ENCODE results near the gene DAAM2.

DAAM2 gene

DNA sequence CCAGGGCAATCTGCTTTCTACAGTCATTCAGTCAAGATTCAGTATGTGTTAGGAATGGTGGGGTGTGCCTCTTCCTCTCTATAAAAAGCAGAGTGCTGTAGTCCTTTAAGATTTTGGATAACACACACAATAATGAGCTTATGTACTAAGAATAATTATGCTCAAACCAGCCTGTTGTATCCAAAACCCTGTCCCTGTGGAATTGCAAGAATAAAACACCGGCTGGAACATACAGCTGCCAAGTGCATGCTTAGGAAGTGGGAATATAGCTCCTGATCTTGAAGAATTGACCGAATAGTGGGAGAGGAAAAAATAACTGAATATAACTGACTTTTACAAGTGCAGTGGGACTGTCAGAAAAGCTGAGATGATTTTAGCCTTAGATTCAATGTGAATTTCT lies 143.1 kb downstream of the DAAM2 start:
- DNase-seq, result no peak

DNA sequence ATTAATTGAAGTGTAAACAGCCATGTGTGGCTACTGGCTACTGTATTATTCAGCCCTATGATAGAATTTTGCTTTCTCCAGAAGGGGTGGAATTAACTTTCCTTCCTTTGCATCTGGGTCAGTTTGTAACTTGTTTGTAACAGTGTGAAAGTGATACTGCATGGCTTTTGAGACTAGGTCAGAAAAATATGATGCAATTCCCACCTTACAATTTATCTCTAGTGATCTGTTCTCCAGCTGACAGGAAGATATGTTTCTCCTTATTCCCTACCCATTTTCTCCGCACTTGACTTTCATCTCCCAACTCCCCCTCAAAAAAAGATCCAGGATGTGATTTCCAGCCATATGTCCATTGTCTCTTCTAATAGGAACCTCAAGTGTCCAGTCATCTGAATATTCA lies 144.7 kb downstream of the DAAM2 start:
- no peak for DNase-seq

DNA sequence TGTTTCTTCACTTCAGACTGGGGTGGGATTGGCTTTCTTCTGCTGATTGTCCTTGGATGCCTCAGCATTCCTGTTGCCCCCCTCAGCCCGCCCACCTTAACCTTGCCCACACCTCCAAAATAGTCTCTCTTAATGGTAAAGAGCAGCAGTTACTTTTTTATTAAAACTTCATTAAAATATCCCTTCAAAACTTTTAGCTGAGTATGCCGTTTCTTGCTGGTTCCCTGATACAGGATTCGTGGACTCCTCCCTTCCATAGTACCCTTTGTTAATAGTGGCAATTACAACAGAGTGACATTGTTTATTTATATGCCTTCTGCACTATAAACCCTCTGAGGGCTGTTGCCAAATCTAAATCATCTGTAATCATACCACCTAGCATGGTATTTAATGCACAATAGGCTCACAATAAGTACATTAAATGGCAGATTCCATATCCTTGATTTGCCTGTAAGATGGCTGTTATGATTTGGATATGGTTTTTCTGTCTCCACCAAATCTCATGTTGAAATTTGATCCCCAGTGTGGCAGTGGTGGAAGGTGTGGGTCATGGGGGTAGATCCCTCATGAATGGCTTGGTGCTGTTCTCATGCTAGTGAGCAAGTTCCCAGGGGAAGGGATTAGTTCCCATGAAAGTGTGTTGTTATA lies 145.6 kb downstream of the DAAM2 start:
- no peak for DNase-seq

DNA sequence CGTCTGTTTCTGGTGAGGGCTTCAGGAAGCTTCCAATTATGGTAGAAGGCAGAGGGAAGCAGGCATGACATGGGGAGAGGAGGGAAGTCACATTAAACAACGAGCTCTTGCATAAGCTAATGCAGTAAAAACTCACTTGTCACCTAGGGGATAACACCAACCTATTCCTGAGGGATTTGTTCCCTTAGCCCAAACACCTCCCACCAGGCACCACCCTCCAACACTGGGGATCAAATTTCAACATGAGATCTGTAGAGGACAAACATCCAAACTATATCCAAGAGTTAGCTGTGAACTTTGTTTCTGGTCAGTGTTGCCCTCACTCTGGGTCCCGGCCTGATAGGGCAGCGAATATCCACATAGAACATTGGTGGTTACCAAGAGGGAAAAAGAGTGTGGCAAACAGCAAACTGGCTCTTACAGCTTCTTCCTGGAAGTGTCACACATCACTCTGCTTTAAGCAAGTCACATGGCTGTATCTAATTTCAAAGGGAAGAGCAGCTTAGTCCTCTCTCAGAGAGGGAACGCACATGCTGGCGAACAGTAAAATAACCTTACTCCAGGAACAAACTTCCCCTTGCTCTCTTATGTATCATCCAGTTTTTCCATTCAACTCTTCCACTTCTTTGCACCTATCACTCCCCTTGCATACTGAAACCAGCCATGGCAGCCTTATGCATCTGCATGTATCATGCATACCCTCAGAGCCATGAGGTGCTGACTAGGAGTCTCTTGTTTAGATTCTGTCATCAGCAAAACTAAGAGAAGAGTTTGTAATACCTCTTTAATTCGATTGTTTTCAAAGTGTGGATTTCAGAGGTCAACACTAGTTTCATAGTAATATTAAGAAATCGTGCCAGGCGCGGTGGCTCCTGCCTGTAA lies 146.8 kb downstream of the DAAM2 start:
- DNase-seq, result no peak

DNA sequence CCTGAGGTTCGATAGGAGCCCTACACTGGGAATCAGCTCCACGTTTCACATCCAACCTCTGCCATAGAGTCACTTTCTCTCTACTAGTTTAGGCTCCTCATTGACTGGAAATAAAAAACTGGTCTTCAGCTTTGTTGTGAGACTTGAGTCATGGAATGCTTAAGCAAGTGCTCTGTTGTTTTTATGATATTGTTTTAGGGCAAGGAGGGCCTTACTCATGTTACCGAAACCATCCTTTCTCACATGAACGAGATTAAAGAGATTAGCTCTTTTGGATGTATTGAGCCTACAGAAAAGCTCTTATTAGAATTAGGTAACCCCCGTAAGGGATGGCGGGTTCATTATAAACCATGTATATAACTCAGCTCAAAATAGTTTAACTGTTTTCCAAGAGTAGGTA lies 149.0 kb downstream of the DAAM2 start:
- no peak for DNase-seq

DNA sequence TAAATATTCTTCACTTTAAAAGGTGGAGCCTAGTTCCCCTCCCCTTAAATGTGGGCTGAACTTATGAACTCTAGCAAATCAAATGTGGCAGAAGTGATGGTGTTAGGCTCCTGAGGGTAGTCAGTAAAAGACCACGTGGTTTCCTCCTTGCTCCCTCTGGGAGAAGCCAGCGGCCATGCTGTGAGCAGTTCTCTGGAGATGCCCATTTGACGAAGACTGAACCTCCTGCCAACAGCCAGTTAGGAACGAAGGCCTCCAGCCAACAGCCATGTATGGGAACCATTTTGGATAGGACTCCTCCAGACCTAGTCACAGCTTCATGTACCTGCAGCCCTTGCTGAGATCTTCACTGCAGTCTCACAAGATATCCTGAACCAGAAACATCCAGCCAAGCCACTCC lies 149.6 kb downstream of the DAAM2 start:
- DNase-seq, result no peak

DNA sequence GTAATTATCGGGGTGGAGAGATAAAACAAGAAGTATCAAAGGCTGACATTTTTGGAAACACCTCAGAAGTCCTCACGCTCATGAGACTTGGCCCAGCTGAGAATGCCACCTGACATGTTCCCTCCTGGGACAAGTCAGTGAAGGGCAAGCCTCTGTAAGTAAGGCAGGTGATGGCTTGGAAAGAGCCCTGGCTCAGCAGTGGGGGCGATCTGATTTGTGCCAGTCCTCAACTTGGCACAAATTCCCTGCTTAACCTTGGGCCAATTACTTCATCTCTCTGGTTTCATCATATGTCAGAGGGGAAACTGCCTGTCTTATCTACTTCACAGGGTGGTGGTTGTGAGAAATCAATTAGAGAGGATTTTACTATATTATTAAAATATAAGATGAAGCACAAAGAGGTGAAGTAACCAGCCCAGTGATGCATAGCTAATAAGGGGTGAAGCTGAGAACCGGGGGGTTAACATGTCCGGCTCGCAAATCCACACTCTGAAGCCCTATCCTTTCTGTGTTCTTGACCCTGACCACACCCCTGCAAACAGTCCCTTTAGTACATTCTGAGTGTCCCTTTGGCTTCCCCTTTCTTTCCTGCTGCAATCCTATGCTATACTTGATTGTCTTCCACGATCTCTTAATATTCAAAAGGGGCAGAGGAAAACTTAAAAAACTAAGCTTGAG lies 150.9 kb downstream of the DAAM2 start:
- no peak for DNase-seq

DNA sequence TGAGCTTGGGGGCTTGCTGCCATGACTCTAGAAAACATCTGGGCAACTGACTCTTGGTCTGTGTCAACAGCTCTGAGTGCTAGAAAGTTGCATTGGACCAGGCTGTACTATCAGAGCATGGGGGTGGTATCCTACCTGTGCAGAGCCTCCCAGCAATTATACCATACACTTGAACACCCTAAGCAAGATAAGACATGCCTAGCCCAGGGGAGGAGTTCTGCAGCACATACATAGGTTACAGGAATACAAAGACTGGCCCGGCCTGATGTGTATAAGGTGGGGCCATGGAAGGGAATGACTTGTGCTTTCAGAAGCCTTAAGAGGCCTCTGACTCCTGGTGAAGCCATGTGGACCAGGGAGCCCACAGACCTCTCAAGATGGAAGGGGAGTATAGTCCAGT lies 153.4 kb downstream of the DAAM2 start:
- no peak for DNase-seq

DNA sequence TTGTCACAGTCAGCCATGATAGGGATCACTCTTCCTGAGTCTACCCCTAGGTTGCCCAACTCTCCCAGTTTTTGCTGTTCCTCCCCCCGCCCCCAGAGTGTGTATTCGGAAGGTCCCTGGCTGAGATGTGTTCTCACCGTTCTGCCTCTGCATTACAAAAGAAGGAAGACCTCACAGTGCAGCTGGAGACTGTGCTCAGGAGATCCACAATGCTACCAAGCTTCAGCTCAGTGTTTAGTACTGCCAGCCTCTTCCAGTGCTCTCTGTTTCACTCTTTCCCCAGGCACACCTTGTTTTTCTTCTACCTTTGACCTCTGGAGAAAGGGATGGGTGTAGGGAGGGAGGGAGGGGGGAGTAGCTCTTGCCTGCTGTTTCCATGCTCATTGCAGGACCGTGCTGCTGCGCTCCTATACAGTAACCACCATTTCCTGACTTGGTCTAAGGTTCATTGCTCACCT lies 155.5 kb downstream of the DAAM2 start:
- DNase-seq, result no peak

DNA sequence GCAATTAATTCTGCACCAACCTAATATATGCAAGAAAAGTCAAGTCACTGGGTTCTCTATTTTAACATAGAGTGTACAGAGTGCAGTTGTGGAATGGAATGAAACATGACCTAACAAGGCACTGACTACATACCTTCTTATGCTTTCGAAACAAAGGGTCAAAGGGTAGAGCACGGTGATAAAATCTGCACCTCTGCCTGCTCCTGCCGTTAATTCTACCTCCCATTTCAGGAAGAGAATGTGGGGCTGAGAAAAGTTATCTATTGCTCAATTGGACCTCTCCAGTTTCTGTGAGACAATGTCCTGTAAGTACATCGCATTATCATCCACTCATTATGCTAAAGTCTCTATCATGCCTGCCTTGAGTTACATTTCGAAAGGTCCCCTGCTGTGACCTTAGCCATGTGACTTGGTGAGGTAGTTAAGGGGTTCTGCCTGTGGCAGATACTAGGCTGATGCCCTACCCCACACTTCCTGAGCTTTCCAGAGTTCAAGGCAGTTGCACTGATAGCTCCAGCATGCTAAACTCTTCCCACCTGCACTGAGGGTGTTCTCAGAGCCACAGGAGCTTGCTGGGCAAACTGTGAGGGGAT lies 156.1 kb downstream of the DAAM2 start:
- no peak for DNase-seq

DNA sequence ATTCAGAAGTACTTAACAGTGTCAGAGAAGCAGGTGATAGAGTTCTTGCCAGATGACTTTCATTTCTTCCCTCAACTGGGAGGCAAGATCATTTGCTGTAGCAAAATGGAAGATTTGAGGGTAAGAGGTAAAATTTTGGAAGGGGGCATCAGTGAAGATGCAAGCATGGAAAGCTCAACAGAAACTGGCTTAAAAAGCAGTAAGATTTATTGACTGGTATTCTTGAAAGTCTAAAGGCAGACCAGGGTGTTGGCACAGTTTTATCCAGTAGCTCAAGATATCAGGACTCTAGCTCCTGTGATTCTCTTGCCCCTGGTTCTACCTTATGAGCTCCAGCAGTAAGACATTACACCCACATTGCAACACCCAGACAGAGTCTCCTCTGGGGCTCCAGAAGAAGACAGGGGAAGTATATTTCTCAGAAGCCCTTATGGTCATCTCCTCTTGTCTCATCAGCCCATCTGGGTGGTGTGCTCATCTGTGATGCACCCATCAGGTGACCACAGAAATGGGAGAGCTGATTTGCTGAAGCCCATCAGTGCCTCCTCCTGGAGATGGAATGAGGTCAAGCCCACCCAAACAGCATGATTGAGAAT lies 158.0 kb downstream of the DAAM2 start:
- DNase-seq, result no peak

DNA sequence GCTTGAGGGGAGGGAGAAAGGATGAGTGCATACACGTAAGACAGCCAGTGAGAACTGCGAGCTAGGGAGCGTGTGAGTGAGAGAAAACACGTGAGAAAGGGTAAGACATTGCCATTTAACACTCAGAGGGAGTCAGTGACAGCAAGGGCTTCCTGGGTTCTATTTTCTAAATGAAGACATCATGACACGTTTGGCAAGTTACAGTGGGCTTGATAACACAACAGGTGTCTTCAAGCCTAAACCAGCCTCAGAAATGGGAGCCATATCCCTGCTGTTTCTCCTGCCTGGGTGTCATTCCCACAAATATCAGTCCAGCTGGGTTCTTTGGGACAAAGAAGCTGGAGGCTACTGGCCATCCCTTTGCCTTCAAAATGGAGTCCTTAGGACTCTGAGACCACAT lies 159.0 kb downstream of the DAAM2 start:
- DNase-seq, result no peak

DNA sequence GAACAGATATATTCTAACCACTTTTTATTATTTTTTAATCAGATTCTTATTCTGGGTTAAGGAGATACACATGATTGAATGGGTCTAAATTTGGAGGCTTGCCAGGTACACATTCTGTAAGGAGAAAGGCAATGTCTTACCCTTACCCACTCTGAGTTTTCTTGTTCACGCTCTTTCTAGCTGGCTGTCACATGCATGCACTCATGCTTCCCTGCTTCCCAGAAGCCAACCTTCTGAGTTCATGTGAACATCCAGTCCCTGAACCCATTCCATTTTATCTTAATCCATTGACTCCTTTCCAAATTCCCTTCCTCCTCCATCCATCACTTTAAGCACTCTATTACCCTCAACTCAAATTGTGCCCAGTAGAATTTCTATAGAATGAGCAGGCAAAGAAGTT lies 159.5 kb downstream of the DAAM2 start:
- DNase-seq, result no peak

DNA sequence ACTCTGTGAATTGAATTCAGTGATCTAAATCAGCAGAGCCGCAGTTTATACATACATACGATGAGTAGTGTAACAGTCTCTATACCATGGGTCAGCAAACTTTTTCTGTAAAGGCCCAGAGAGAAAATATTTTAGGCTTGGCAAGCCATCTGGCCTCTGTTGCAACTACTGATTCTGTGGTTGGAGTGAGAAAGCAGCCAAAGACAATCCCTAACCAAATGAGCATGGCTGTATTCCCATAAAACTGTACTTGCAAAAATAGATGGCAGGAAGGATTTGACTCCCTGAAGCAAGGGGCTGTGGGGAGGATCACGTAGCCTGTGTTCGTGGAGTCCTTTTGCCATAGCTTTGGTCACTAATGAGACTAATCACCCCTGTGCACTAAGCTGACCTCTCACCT lies 160.0 kb downstream of the DAAM2 start:
- no peak for DNase-seq

DNA sequence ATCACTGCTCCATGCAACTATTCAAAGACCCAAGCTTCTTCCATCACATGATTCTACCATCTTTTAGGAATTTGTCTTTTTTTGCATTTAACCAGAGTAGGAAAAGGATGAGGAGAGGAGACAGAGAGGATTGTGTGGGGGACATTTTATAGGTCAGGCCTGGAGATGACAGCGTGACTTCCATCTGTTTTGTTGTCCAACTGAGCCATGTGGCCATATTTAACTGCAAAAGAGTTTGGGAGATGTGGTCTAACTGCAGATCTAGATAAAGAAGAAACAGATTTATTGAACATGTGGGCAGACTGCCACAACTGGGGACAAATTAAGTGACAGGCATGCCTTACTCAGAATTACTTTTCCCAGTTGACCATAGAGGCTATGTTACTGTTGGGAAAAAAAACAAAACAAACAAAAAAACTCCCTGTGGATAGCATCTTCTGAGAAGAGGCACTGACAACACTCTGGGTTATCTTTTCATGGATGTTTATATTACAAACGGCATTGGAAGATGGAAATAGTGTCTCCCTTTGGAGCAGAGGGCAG lies 161.0 kb downstream of the DAAM2 start:
- no peak for DNase-seq
